WTC11 (cell line): ENCODE measurements around the gene G0S2. TPM values are rescaled to one million over a fixed set of nuclear protein-coding genes. Genes with fewer than 3 reads are reported as not detected.

ENCODE experiments used
- ATAC-seq: fragments of 200-7000 bp; cut with Tn5 transposase; 2 replicates; pipeline ENCODE4 v1.10.0; 2021; ENCODE audit warnings: mild to moderate bottlenecking, moderate library complexity
- CTCF ChIA-PET: fragments of 300-600 bp; sonication (Branson Sonifier 250); formaldehyde crosslinking; loops from one replicate; lab custom pipeline; 2021; ENCODE audit warnings: antibody characterized with exemption; lab: Charles Lee
- POLR2A ChIA-PET: fragments of 350-600 bp; sonication (Branson Sonifier 250); formaldehyde crosslinking; loops from one replicate; lab custom pipeline; 2021; ENCODE audit warnings: antibody characterized with exemption; lab: Charles Lee
- DNase-seq: peaks from one replicate; pipeline ENCODE4 v3.0.0; 2021; ENCODE audit warnings: low spot score
- H3K27ac Mint-ChIP-seq: 2 replicates; pipeline ENCODE4 v1.8.0; 2021; ENCODE audit warnings: mixed read lengths
- H3K27me3 Mint-ChIP-seq: 2 replicates; pipeline ENCODE4 v1.8.0; 2021; ENCODE audit warnings: low read depth, mild to moderate bottlenecking, moderate library complexity, mixed read lengths
- H3K36me3 Mint-ChIP-seq: 2 replicates; pipeline ENCODE4 v1.8.0; 2021; ENCODE audit warnings: mixed read lengths
- H3K4me1 Mint-ChIP-seq: 2 replicates; pipeline ENCODE4 v1.8.0; 2022; ENCODE audit warnings: mixed read lengths
- H3K4me3 Mint-ChIP-seq: 2 replicates; pipeline ENCODE4 v1.8.0; 2021; ENCODE audit warnings: mild to moderate bottlenecking, moderate library complexity, mixed read lengths
- H3K9me3 Mint-ChIP-seq: 2 replicates; pipeline ENCODE4 v1.8.0; 2021; ENCODE audit warnings: mixed read lengths
- ARID4B ChIP-seq: sonication (generic); formaldehyde crosslinking; IDR thresholded peaks from 2 replicates; pipeline ENCODE4 v1.8.0; 2023; ENCODE audit warnings: missing genetic modification reagents, mild to moderate bottlenecking, borderline replicate concordance
- FOXK1 ChIP-seq: sonication (generic); formaldehyde crosslinking; IDR thresholded peaks from 2 replicates; pipeline ENCODE4 v1.8.0; 2022; ENCODE audit warnings: mild to moderate bottlenecking, moderate library complexity, missing genetic modification reagents
- HMGA2 ChIP-seq: fragments of 250-450 bp; sonication (Bioruptor Pico); IDR thresholded peaks from 2 replicates; pipeline ENCODE4 v1.4.0; 2021; ENCODE audit warnings: mild to moderate bottlenecking, moderate library complexity
- JAZF1 ChIP-seq: fragments of 250-450 bp; sonication (Bioruptor Pico); IDR thresholded peaks from 2 replicates; pipeline ENCODE4 v1.9.0; 2021; ENCODE audit warnings: moderate library complexity, mild to moderate bottlenecking, inconsistent platforms
- MYBL2 ChIP-seq: sonication (generic); formaldehyde crosslinking; IDR thresholded peaks from 2 replicates; pipeline ENCODE4 v1.8.1; 2023; ENCODE audit warnings: mild to moderate bottlenecking, moderate library complexity, missing genetic modification reagents
- NFYB ChIP-seq: sonication (generic); formaldehyde crosslinking; conservative IDR thresholded peaks from 2 replicates; pipeline ENCODE4 v1.8.0; 2022; ENCODE audit warnings: low read depth, missing genetic modification reagents
- NR2C2 ChIP-seq: sonication (generic); formaldehyde crosslinking; IDR thresholded peaks from 2 replicates; pipeline ENCODE4 v1.8.0; 2022; ENCODE audit warnings: mild to moderate bottlenecking, missing genetic modification reagents
- RORB ChIP-seq: fragments of 250-450 bp; sonication (Bioruptor Pico); IDR thresholded peaks from 2 replicates; pipeline ENCODE4 v1.9.0; 2021; ENCODE audit warnings: mild to moderate bottlenecking
- SMAD3 ChIP-seq: sonication (generic); formaldehyde crosslinking; IDR thresholded peaks from 2 replicates; pipeline ENCODE4 v1.8.0; 2022; ENCODE audit warnings: missing genetic modification reagents, mild to moderate bottlenecking, borderline replicate concordance
- ZNF317 ChIP-seq: sonication (generic); formaldehyde crosslinking; IDR thresholded peaks from 2 replicates; pipeline ENCODE4 v1.8.1; 2023; ENCODE audit warnings: low read depth, mild to moderate bottlenecking, moderate library complexity, missing genetic modification reagents, borderline replicate concordance
- ZNF416 ChIP-seq: fragments of 250-450 bp; sonication (Bioruptor Pico); IDR thresholded peaks from 2 replicates; pipeline ENCODE4 v1.9.0; 2021; ENCODE audit warnings: mild to moderate bottlenecking, inconsistent platforms
- ZNF423 ChIP-seq: fragments of 250-450 bp; sonication (Bioruptor Pico); IDR thresholded peaks from 2 replicates; pipeline ENCODE4 v2.1.2; 2022; ENCODE audit warnings: mild to moderate bottlenecking, moderate library complexity
- total RNA-seq: library from RNA; stranded (reverse); gene quantifications from 3 replicates; pipeline ENCODE4 v1.2.3, GENCODE V29; 2021
- TF ChIP-seq, protein P1 (sequence below): fragments of 200-600 bp; IDR thresholded peaks from 2 replicates; pipeline ENCODE4 v1.8.0; 2022; ENCODE audit warnings: antibody characterized with exemption
- TF ChIP-seq, protein P2 (sequence below): fragments of 250-450 bp; sonication (Bioruptor Pico); IDR thresholded peaks from 2 replicates; pipeline ENCODE4 v1.8.0; 2021; ENCODE audit warnings: mild to moderate bottlenecking
- TF ChIP-seq, protein P3 (sequence below): sonication (generic); formaldehyde crosslinking; IDR thresholded peaks from 2 replicates; pipeline ENCODE4 v1.8.0; 2022; ENCODE audit warnings: mild to moderate bottlenecking, missing genetic modification reagents
- TF ChIP-seq, protein P4 (sequence below): fragments of 250-450 bp; sonication (Bioruptor Pico); IDR thresholded peaks from 2 replicates; pipeline ENCODE4 v1.9.0; 2021; ENCODE audit warnings: mild to moderate bottlenecking
- TF ChIP-seq, protein P5 (sequence below): sonication (generic); formaldehyde crosslinking; IDR thresholded peaks from 2 replicates; pipeline ENCODE4 v1.8.0; 2022; ENCODE audit warnings: missing genetic modification reagents

Gene G0S2
- total RNA-seq, 1 experiment from 2014 or later, result 0.81 TPM

DNA sequence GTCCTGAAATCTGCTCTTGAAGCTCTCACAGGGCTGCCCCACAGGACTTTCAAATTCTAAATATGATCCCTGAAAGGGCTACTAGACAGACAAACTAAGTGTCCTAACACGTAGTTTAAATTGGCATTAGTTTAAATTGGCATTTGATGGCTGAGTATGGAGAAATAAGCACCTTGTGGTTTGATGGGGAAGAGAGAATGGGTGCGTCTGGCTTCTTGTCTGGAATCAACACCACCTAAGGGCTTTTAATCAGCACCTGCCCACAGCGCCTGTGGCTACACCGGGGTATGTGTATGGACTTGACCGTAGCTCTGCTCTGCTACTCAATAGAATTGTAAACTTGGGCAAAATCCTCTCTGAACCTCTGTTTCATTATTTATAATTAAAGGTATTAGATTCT lies 17.3 kb upstream of the G0S2 start:
- no peaks in the 10 kb centered on the region for H3K36me3 Mint-ChIP-seq
- peaks cover 16% of the 10 kb centered on the region for H3K4me1 Mint-ChIP-seq
- ATAC-seq (no peak), DNase-seq (no peak)
- ChIA-PET CTCF (interaction anchor here (0.7 to 1.0 kb wide), 3 partner anchors 18 to 88 kb away, joined by 3 read pairs; no protein-coding TSS in a partner anchor), POLR2A (no interaction called here)
- H3K4me3 Mint-ChIP-seq, result no peak overlapping the region
- H3K27ac Mint-ChIP-seq, result no peak overlapping the region
- no peaks in the 10 kb centered on the region for H3K9me3 Mint-ChIP-seq
- no peaks in the 10 kb centered on the region for H3K27me3 Mint-ChIP-seq
- no peak for TF ChIP-seq RORB (CRISPR knock-in tag)
- TF ChIP-seq MYBL2 (CRISPR knock-in tag), result no peak
- no peak for TF ChIP-seq FOXK1 (CRISPR knock-in tag)
- TF ChIP-seq, protein P1, sequence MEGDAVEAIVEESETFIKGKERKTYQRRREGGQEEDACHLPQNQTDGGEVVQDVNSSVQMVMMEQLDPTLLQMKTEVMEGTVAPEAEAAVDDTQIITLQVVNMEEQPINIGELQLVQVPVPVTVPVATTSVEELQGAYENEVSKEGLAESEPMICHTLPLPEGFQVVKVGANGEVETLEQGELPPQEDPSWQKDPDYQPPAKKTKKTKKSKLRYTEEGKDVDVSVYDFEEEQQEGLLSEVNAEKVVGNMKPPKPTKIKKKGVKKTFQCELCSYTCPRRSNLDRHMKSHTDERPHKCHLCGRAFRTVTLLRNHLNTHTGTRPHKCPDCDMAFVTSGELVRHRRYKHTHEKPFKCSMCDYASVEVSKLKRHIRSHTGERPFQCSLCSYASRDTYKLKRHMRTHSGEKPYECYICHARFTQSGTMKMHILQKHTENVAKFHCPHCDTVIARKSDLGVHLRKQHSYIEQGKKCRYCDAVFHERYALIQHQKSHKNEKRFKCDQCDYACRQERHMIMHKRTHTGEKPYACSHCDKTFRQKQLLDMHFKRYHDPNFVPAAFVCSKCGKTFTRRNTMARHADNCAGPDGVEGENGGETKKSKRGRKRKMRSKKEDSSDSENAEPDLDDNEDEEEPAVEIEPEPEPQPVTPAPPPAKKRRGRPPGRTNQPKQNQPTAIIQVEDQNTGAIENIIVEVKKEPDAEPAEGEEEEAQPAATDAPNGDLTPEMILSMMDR, result no peak
- TF ChIP-seq, protein P2, sequence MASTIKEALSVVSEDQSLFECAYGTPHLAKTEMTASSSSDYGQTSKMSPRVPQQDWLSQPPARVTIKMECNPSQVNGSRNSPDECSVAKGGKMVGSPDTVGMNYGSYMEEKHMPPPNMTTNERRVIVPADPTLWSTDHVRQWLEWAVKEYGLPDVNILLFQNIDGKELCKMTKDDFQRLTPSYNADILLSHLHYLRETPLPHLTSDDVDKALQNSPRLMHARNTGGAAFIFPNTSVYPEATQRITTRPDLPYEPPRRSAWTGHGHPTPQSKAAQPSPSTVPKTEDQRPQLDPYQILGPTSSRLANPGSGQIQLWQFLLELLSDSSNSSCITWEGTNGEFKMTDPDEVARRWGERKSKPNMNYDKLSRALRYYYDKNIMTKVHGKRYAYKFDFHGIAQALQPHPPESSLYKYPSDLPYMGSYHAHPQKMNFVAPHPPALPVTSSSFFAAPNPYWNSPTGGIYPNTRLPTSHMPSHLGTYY (CRISPR knock-in tag), result no peak
- no peak for TF ChIP-seq NR2C2
- TF ChIP-seq SMAD3 (CRISPR knock-in tag), result no peak
- TF ChIP-seq, protein P3, sequence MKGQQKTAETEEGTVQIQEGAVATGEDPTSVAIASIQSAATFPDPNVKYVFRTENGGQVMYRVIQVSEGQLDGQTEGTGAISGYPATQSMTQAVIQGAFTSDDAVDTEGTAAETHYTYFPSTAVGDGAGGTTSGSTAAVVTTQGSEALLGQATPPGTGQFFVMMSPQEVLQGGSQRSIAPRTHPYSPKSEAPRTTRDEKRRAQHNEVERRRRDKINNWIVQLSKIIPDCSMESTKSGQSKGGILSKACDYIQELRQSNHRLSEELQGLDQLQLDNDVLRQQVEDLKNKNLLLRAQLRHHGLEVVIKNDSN (CRISPR knock-in tag), result no peak
- TF ChIP-seq HMGA2 (CRISPR knock-in tag), result no peak

DNA sequence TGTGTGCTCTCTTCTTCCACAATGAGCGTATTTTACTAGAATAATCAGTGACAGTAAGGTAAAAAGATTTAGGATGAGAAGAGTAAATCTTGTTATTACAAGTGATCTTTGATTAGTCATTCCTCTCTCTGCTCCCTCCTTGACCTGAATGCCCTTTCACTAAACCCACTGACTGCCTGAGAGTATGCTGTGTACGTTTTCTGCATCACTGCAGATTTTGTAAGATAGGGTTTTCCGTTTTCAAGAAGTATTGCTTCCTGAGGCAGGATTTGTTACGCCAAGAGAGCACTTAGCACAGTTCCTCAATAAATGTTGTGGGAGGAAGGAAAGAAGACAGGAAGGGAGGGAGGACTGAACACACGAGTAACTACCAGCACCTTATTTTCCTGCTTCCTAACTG lies 15.3 kb upstream of the G0S2 start:
- POLR2A ChIA-PET, result no interaction called here
- Mint-ChIP-seq H3K27me3 (no peaks in the 10 kb centered on the region), H3K4me1 (peaks cover 6% of the 10 kb centered on the region; the same call in 1 of the 2 replicates), H3K9me3 (no peaks in the 10 kb centered on the region), H3K4me3 (no peak overlapping the region), H3K27ac (no peak overlapping the region), H3K36me3 (no peaks in the 10 kb centered on the region)
- CTCF ChIA-PET, result no interaction called here
- DNase-seq (no peak), ATAC-seq (no peak)
- TF ChIP-seq ARID4B (CRISPR knock-in tag), result no peak
- no peak for TF ChIP-seq ZNF416 (CRISPR knock-in tag)
- no peak for TF ChIP-seq JAZF1 (CRISPR knock-in tag)
- TF ChIP-seq, protein P4, sequence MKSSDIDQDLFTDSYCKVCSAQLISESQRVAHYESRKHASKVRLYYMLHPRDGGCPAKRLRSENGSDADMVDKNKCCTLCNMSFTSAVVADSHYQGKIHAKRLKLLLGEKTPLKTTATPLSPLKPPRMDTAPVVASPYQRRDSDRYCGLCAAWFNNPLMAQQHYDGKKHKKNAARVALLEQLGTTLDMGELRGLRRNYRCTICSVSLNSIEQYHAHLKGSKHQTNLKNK (CRISPR knock-in tag), result no peak
- TF ChIP-seq, protein P5, sequence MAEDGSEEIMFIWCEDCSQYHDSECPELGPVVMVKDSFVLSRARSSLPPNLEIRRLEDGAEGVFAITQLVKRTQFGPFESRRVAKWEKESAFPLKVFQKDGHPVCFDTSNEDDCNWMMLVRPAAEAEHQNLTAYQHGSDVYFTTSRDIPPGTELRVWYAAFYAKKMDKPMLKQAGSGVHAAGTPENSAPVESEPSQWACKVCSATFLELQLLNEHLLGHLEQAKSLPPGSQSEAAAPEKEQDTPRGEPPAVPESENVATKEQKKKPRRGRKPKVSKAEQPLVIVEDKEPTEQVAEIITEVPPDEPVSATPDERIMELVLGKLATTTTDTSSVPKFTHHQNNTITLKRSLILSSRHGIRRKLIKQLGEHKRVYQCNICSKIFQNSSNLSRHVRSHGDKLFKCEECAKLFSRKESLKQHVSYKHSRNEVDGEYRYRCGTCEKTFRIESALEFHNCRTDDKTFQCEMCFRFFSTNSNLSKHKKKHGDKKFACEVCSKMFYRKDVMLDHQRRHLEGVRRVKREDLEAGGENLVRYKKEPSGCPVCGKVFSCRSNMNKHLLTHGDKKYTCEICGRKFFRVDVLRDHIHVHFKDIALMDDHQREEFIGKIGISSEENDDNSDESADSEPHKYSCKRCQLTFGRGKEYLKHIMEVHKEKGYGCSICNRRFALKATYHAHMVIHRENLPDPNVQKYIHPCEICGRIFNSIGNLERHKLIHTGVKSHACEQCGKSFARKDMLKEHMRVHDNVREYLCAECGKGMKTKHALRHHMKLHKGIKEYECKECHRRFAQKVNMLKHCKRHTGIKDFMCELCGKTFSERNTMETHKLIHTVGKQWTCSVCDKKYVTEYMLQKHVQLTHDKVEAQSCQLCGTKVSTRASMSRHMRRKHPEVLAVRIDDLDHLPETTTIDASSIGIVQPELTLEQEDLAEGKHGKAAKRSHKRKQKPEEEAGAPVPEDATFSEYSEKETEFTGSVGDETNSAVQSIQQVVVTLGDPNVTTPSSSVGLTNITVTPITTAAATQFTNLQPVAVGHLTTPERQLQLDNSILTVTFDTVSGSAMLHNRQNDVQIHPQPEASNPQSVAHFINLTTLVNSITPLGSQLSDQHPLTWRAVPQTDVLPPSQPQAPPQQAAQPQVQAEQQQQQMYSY (CRISPR knock-in tag), result no peak
- no peak for TF ChIP-seq ZNF423 (CRISPR knock-in tag)
- no peak for TF ChIP-seq ZNF317
- no peak for TF ChIP-seq NFYB (CRISPR knock-in tag)
